H1 (cell line): ENCODE results near the gene NCAM1. TPM values are rescaled to one million over a fixed set of nuclear protein-coding genes. Genes with fewer than 3 reads are reported as not detected.

Experiments used
- EGR1 ChIP-seq: IDR thresholded peaks from 2 replicates; pipeline ENCODE4 v1.6.1; 2011; ENCODE audit warnings: low read depth, low read length, borderline replicate concordance
- FOSL1 ChIP-seq: IDR thresholded peaks from 2 replicates; pipeline ENCODE4 v1.6.1; 2011; ENCODE audit warnings: mild to moderate bottlenecking, low read depth, low read length, moderate library complexity; ENCODE audit not compliant: insufficient read depth
- POLR2A ChIP-seq, 2 experiments: IDR thresholded peaks; 1 replicate in 1 of 2; 2 replicates in 1 of 2; pipeline ENCODE4 v1.6.1; 2011; ENCODE audit warnings: low read depth in 2 of 2, low read length in 2 of 2, mild to moderate bottlenecking in 2 of 2; ENCODE audit errors: control extremely low read depth in 1 of 2
- POU5F1 ChIP-seq: IDR thresholded peaks from 2 replicates; pipeline ENCODE4 v1.6.1; 2011; ENCODE audit warnings: low read depth, mild to moderate bottlenecking, low read length, moderate library complexity
- RXRA ChIP-seq: IDR thresholded peaks from 2 replicates; pipeline ENCODE4 v1.6.1; 2011; ENCODE audit warnings: low read depth, mild to moderate bottlenecking, low read length, moderate library complexity; ENCODE audit not compliant: insufficient read depth
- SIN3A ChIP-seq, 2 experiments: IDR thresholded peaks in 1 of 2; conservative IDR thresholded peaks in 1 of 2; 2 replicates each; pipeline ENCODE4 v1.6.1; 2011 to 2012; ENCODE audit warnings: low read length in 2 of 2, improper control_type of control experiment in 1 of 2, low read depth in 1 of 2, mild to moderate bottlenecking in 1 of 2
- SIX5 ChIP-seq: IDR thresholded peaks from 2 replicates; pipeline ENCODE4 v1.6.1; 2011; ENCODE audit warnings: mild to moderate bottlenecking, low read depth, low read length
- SUZ12 ChIP-seq: fragments of 200-600 bp; sonication (generic); IDR thresholded peaks from 2 replicates; pipeline ENCODE4 v1.6.1; 2012; ENCODE audit warnings: mild to moderate bottlenecking, inconsistent platforms, low read length, moderate library complexity, mixed read lengths
- polyA plus RNA-seq, 7 experiments: library from polyadenylated mRNA; depleted of rRNA in 3 of 7; stranded (reverse) in 5 of 7; unstranded in 2 of 7; fragments of >200 nt in 5 of 7; fragments of 200-250 nt in 2 of 7; gene quantifications; 1 replicate in 5 of 7; 2 replicates in 1 of 7; 4 replicates in 1 of 7; pipeline versions ENCODE4 v1.2.1 to v1.2.3, GENCODE V29; 2011 to 2013; ENCODE audit warnings: missing spikeins in 2 of 7, mixed read lengths in 2 of 7
- total RNA-seq: library from RNA; stranded (reverse); fragmentation: NEBNext Ultra II Directional; extraction: Animal tissue kit (Norgen Biotek cat#: 25700); gene quantifications from 2 replicates; pipeline ENCODE4 v1.2.1, GENCODE V29; 2021
- TF ChIP-seq, protein P1 (sequence below): fragments of 300-600 bp; sonication (generic); IDR thresholded peaks from 2 replicates; pipeline ENCODE4 v1.7.1; 2012; ENCODE audit warnings: low read length, moderate library complexity, mild to moderate bottlenecking, inconsistent platforms; ENCODE audit not compliant: insufficient replicate concordance
- TF ChIP-seq, protein P2 (sequence below): IDR thresholded peaks from 2 replicates; pipeline ENCODE4 v1.6.1; 2012; ENCODE audit warnings: low read length, inconsistent platforms

The NCAM1 gene
- total and polyA plus RNA-seq, 2 of the 8 experiments (the other 6 are each of a cell fraction or from before 2014, with no cell fraction given): 3.1 to 4.3 TPM

DNA sequence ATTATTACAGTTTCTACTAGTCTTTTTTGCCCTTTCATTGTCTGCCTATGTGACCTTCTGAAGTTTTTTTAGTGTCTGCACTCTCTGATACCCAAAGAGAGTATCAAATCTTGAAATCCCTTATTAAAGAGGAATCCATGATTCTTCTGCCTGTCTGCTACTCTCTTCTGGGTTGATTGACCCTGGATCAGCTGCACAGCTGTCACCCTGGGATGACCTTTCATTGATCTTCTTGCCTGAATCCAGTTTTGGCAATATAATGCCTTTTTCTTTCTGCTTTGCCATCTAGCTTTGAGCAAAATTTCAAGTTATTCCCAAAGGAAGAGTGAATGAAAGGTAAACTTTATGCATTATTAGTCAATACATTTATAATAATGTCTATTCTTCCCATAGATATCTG lies 32.6 kb downstream of the NCAM1 start (continued):
- TF ChIP-seq, protein P1, sequence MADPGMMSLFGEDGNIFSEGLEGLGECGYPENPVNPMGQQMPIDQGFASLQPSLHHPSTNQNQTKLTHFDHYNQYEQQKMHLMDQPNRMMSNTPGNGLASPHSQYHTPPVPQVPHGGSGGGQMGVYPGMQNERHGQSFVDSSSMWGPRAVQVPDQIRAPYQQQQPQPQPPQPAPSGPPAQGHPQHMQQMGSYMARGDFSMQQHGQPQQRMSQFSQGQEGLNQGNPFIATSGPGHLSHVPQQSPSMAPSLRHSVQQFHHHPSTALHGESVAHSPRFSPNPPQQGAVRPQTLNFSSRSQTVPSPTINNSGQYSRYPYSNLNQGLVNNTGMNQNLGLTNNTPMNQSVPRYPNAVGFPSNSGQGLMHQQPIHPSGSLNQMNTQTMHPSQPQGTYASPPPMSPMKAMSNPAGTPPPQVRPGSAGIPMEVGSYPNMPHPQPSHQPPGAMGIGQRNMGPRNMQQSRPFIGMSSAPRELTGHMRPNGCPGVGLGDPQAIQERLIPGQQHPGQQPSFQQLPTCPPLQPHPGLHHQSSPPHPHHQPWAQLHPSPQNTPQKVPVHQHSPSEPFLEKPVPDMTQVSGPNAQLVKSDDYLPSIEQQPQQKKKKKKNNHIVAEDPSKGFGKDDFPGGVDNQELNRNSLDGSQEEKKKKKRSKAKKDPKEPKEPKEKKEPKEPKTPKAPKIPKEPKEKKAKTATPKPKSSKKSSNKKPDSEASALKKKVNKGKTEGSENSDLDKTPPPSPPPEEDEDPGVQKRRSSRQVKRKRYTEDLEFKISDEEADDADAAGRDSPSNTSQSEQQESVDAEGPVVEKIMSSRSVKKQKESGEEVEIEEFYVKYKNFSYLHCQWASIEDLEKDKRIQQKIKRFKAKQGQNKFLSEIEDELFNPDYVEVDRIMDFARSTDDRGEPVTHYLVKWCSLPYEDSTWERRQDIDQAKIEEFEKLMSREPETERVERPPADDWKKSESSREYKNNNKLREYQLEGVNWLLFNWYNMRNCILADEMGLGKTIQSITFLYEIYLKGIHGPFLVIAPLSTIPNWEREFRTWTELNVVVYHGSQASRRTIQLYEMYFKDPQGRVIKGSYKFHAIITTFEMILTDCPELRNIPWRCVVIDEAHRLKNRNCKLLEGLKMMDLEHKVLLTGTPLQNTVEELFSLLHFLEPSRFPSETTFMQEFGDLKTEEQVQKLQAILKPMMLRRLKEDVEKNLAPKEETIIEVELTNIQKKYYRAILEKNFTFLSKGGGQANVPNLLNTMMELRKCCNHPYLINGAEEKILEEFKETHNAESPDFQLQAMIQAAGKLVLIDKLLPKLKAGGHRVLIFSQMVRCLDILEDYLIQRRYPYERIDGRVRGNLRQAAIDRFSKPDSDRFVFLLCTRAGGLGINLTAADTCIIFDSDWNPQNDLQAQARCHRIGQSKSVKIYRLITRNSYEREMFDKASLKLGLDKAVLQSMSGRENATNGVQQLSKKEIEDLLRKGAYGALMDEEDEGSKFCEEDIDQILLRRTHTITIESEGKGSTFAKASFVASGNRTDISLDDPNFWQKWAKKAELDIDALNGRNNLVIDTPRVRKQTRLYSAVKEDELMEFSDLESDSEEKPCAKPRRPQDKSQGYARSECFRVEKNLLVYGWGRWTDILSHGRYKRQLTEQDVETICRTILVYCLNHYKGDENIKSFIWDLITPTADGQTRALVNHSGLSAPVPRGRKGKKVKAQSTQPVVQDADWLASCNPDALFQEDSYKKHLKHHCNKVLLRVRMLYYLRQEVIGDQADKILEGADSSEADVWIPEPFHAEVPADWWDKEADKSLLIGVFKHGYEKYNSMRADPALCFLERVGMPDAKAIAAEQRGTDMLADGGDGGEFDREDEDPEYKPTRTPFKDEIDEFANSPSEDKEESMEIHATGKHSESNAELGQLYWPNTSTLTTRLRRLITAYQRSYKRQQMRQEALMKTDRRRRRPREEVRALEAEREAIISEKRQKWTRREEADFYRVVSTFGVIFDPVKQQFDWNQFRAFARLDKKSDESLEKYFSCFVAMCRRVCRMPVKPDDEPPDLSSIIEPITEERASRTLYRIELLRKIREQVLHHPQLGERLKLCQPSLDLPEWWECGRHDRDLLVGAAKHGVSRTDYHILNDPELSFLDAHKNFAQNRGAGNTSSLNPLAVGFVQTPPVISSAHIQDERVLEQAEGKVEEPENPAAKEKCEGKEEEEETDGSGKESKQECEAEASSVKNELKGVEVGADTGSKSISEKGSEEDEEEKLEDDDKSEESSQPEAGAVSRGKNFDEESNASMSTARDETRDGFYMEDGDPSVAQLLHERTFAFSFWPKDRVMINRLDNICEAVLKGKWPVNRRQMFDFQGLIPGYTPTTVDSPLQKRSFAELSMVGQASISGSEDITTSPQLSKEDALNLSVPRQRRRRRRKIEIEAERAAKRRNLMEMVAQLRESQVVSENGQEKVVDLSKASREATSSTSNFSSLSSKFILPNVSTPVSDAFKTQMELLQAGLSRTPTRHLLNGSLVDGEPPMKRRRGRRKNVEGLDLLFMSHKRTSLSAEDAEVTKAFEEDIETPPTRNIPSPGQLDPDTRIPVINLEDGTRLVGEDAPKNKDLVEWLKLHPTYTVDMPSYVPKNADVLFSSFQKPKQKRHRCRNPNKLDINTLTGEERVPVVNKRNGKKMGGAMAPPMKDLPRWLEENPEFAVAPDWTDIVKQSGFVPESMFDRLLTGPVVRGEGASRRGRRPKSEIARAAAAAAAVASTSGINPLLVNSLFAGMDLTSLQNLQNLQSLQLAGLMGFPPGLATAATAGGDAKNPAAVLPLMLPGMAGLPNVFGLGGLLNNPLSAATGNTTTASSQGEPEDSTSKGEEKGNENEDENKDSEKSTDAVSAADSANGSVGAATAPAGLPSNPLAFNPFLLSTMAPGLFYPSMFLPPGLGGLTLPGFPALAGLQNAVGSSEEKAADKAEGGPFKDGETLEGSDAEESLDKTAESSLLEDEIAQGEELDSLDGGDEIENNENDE: no peak
- TF ChIP-seq SUZ12: no peak
- TF ChIP-seq FOSL1: no peak
- TF ChIP-seq POU5F1: no peak
- no peak for TF ChIP-seq SIN3A (conservative IDR thresholded peaks at IDR 0.05 in 1 of 2, IDR thresholded peaks at IDR 0.05 in 1 of 2; ENCODE audit: low read depth in 1 of 2, low read length in 2 of 2)
- TF ChIP-seq SIX5: no peak
- no peak for TF ChIP-seq POLR2A (IDR thresholded peaks at IDR 0.05; ENCODE audit: control extremely low read depth in 1 of 2, low read depth in 2 of 2, low read length in 2 of 2)
- TF ChIP-seq, protein P2, sequence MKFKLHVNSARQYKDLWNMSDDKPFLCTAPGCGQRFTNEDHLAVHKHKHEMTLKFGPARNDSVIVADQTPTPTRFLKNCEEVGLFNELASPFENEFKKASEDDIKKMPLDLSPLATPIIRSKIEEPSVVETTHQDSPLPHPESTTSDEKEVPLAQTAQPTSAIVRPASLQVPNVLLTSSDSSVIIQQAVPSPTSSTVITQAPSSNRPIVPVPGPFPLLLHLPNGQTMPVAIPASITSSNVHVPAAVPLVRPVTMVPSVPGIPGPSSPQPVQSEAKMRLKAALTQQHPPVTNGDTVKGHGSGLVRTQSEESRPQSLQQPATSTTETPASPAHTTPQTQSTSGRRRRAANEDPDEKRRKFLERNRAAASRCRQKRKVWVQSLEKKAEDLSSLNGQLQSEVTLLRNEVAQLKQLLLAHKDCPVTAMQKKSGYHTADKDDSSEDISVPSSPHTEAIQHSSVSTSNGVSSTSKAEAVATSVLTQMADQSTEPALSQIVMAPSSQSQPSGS: no peak
- no peak for TF ChIP-seq EGR1
- no peak for TF ChIP-seq RXRA
